ENCODE data around the gene NRG2. TPM values are rescaled to one million over a fixed set of nuclear protein-coding genes. Genes with fewer than 3 reads are reported as not detected.

Gene NRG2
- total RNA-seq, 4 donors from 2014 or later: 5.3 to 8.8 (median 7.5) TPM

GRCh38 chr5:139885857-139886208 is 157.3 kb downstream of the NRG2 start:
- DNase-seq (ENCODE audit: low spot score in 2 of 2): no peak
- TF ChIP-seq POLR2A (IDR thresholded peaks at IDR 0.05) (no peak), CTCF (IDR thresholded peaks at IDR 0.05) (no peak)
- intact Hi-C loops (cut with DNase I; ENCODE audit: low total_unique reads): no loop called here
- H3K4me3 ChIP-seq (ENCODE audit: low read depth, poor library complexity, severe bottlenecking): no peak overlapping the region
- 81 to 88% methylated on average over 4 of the region's 4 CpGs for WGBS, 2 donors

- TF ChIP-seq CTCF (IDR thresholded peaks at IDR 0.05) (no peak), POLR2A (IDR thresholded peaks at IDR 0.05) (no peak)
- intact Hi-C loops (cut with DNase I; ENCODE audit: low total_unique reads): no loop called here
- no peak overlapping the region for H3K4me3 ChIP-seq (ENCODE audit: low read depth, poor library complexity, severe bottlenecking)
- DNase-seq (ENCODE audit: low spot score in 2 of 2): no peak
- WGBS, 2 donors: 88 to 93% methylated on average over 15 of the region's 15 CpGs
Measured at GRCh38 chr5:139885172-139885856, 157.8 kb downstream of the NRG2 start.

GRCh38 chr5:139884734-139885133 is 158.4 kb downstream of the NRG2 start:
- intact Hi-C loops (cut with DNase I; ENCODE audit: low total_unique reads): no loop called here

GRCh38 chr5:139884144-139884543 is 159.0 kb downstream of the NRG2 start:
- no peak for TF ChIP-seq POLR2A (IDR thresholded peaks at IDR 0.05)
- no peak for TF ChIP-seq CTCF (IDR thresholded peaks at IDR 0.05)
- intact Hi-C loops (cut with DNase I; ENCODE audit: low total_unique reads): no loop called here
- no peak for DNase-seq (ENCODE audit: low spot score in 2 of 2)
- 38 to 51% methylated on average over 3 of the region's 3 CpGs for WGBS, 2 donors
- H3K4me3 ChIP-seq (ENCODE audit: low read depth, poor library complexity, severe bottlenecking): no peak overlapping the region

More at GRCh38 chr5:139884734-139885133, 158.4 kb downstream of the NRG2 start:
- no peak overlapping the region for H3K4me3 ChIP-seq (ENCODE audit: low read depth, poor library complexity, severe bottlenecking)
- WGBS, 2 donors: 67 to 69% methylated on average over 3 of the region's 3 CpGs
- DNase-seq (ENCODE audit: low spot score in 2 of 2): no peak
- TF ChIP-seq POLR2A (IDR thresholded peaks at IDR 0.05) (no peak), CTCF (IDR thresholded peaks at IDR 0.05) (no peak)

- 42 to 55% methylated on average over 6 to 9 of the region's 10 CpGs for WGBS, 2 donors
Measured at GRCh38 chr5:139882961-139883539, 160.0 kb downstream of the NRG2 start.

More at GRCh38 chr5:139882961-139883539, 160.0 kb downstream of the NRG2 start:
- TF ChIP-seq POLR2A (IDR thresholded peaks at IDR 0.05) (no peak), CTCF (IDR thresholded peaks at IDR 0.05) (no peak)
- no peak for DNase-seq (ENCODE audit: low spot score in 2 of 2)
- H3K4me3 ChIP-seq (ENCODE audit: low read depth, poor library complexity, severe bottlenecking): no peak overlapping the region
- intact Hi-C loops (cut with DNase I; ENCODE audit: low total_unique reads): no loop called here
